Activated T-cell treated with anti-CD3 and anti-CD28 coated beads for 4 hours (primary cell): ENCODE data around the gene KLHL41.

Source experiments
- DNase-seq: peaks from one replicate; pipeline ENCODE4 v3.0.0-alpha.2; 2020

The KLHL41 gene

DNA sequence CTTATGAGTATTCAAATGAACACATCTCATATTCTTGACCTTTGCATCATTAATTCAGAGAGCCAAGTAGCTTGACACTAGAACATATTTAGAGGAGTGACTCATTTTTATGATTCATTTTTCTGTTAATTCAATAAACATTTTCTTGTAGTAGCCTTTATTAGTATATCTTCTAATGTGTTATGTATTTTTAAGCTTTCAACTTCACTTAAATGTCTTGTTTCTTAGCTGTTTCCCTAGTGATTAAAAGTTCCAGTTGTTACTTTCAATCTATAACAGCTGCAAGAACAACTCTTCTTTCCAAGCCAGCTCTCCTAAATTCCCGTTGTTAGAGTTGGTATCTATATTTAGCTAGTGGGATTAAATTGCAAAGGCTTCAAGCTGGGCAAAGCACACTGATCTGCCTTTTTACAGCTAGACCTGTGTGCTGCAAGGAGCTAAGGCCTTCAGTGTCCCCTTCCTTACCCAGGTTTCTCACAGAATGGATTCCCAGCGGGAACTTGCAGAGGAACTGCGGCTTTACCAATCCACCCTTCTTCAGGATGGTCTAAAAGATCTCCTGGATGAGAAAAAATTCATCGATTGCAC is at the start of gene KLHL41:
Gene KLHL41, plus strand, starts transcription at position 405 of the 588 bp plus-strand sequence. Its CDS starts 77 bp downstream, at position 482.
- no peak for DNase-seq

DNA sequence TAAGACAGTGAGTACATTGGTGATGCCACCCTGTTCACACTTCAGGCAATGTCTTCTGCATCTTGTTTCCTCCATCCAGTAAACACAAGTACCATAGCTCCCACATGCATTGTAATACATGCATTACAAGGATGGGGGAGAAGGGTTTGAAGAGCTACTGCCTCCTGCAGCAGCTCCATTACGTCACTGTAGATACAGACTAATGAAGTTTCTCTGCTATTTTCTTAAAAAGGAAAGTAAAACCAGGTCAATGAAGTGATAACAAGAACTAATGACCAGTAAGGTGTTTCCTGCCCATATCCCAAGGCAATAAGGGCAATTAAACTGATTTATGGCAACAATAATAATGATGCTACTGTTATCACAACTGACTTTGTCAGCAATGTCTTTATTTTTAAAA is 48.4 kb upstream of the KLHL41 start:
- no peak for DNase-seq

DNA sequence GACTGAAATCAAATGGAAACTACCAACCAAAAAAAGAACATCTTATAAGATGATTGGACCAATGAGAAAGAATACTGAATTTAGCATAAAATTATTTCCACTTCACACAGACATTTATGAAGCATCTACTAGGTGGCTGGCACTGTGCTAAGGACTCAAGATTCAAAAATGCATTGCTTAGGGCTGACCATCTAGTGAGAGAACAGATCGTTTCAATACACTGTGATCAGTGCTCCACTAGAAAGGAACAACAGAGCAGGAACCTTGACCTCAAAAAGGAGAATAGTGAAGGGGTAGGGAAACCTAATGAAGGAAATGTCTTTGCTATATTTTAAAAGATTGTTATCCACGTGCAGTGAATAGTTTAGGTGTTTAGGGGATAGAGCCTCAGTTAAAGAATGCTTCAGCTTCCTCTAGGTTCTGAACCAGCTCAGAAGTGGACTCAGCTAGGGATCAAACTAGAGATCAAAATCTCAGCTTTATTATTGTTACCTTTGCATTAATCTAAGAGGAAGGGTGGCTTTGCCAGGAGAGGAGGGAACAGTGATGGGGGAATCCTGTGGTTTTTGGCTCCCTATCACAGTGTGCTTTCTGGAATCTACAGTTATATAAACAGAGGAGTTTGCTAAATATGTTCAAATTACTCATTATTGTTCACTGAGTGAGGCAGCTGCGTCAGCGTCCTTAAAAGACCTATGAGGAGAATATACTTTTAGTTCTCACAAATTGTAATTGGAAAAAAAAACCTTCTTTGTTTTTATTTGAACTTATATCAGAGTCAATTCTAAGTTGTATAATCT is 46.4 kb upstream of the KLHL41 start:
- no peak for DNase-seq

DNA sequence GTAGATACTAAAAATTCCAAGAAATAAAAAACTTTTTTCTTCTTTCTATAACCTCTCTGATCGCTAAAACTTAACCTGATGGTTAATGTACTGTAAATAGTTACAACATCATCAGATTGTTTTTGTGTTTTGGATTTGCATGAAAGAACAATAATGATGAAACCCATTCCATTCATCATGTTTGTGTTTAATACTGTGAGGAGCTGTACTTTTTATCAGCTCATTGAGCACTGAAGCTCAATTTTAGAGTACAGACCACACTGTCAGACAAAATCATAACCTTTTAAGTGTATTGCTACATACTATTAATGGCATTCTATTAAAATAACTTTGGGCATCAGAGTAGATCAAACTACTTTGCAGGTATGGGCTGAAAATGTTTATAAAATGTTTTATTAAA is 45.0 kb upstream of the KLHL41 start:
- no peak for DNase-seq

DNA sequence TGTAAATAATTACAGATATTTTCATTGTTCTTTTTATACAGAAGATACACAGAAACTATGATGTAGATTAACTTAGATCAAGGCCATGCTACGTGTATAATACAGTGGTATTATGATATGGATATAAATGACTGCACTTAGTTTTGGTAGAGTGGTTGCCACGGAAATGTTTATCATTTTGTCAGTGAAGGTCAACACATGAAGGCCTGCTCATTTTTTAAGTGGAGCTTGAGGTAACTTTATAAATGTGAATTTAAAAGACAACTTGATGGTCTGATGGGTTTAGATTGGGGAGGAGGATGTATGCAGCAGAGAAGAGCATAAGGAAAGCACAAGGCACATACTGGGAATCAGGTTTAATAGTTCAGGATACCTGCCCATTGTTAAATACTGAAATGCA is 44.6 kb upstream of the KLHL41 start:
- DNase-seq, result no peak

DNA sequence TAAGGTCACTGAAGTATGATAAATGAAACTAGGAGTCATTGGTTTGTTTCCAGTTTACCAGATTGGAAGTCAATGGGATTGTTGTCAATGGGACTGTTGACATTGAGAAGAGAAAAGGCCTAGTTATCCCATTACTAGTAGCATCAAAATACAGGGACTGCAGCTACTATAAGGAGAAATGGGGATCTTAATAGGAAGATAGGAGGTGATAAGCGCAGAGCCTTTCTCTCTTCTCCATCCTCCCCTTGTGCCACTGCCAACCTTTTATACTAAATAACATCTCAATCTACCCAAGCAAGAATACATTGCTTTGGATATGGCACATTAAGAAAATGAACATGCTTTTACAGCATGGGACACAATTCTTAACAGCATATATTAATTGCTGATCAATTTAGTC is 40.7 kb upstream of the KLHL41 start:
- DNase-seq, result no peak

DNA sequence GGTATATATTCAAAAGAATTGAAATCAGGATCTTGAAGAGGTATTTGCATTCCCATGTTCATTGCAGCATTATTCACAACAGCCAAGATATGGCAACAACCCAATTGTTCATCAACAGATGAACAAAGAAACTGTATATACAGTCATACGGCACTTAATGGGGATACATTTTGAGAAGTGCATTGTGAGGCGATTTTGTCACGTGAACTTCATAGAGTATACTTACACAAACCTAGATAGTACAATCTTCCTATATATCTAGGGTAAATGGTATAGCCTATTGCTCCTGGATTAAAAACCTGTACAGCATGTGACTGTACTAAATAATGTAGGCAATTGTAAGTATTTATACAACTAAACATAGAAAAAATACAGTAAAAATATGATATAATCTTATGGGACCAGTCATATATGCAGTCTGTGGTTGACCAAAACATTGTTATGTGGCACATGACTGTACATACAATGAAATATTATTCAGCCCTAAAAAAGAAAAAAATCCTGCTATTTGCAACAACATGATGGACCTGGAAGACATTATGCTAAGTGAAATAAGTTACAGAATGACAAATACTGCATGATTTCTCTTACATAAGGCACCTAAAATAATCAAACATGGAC is 39.4 kb upstream of the KLHL41 start:
- DNase-seq, result no peak

DNA sequence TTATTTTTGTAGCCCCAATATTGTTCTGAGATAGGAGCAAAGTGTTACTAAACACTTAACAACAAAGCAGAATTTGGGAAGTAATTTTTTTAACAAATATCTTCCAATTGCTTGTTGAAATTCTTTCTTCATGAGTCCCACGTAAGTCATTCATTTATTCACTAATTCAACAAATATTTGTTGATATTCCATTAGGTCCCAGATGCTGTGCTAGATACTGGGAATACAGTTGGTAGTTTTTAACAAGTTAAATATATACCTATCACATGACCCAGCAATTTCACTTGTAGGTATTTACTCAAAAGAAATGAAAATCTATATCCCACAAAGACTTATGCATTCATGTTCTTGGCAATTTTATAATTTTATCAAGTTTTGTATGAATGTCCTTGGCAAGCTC is 37.3 kb upstream of the KLHL41 start:
- DNase-seq, result no peak

DNA sequence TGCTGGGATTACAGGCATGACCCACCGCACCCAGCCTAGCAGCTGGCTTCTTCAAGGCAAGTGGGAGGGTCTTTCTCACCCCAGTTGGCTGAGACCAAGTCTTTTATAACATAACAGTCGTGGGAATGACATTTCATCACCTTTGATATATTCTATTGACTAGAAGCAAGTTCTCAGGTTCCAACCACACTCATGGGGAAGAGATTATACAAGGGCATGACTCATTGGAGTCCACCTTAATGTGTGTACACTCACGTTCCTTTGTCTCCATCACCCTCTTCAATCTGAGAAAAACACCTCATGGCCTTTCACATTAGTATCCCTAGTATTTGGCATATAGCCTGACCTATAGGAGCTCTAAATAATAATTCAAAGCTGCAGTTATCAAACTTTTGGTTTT is 33.0 kb upstream of the KLHL41 start:
- no peak for DNase-seq

DNA sequence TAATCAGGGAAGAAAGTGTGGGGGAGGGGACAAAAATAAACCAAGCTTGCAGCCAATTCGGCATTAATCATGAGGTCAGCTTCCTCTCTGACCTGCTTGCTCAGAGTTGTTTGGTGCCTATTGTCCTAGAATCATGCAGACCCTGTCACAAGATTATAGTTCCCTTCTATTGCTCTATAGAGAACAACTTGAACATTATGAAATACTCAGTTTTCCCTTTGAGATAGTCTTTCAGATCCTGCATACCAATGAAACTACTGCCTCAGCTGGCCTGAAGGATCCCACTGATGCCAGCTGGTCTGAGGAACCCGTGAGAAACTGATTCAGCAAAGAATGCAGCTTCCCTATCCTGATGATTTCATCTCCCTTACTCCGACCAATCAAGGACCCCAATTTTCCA is 31.2 kb upstream of the KLHL41 start:
- DNase-seq, result no peak

DNA sequence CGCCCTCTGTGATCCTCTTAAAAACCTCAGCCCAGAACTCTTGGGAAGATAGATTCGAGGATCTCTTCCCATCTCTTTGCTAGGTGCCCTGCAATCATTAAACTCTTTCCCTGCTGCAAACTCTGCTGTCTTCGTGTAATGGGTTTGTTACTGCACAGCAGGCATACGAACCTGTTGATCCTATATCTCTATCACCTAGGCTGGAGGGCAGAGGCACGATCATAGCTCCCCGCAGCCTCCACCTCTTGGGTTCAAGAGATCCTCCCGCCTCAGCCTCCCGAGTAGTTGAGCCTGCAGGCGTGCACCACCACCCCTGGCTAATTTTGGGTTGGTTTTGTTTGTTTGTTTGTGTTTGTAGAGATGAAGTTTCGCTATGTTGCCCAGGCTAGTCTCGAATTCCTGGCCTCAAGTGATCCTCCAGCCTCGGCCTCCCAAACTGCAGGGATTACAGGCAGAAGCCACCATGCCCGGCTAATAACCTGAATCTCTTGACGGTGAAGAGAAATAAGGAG is 30.7 kb upstream of the KLHL41 start:
- no peak for DNase-seq

DNA sequence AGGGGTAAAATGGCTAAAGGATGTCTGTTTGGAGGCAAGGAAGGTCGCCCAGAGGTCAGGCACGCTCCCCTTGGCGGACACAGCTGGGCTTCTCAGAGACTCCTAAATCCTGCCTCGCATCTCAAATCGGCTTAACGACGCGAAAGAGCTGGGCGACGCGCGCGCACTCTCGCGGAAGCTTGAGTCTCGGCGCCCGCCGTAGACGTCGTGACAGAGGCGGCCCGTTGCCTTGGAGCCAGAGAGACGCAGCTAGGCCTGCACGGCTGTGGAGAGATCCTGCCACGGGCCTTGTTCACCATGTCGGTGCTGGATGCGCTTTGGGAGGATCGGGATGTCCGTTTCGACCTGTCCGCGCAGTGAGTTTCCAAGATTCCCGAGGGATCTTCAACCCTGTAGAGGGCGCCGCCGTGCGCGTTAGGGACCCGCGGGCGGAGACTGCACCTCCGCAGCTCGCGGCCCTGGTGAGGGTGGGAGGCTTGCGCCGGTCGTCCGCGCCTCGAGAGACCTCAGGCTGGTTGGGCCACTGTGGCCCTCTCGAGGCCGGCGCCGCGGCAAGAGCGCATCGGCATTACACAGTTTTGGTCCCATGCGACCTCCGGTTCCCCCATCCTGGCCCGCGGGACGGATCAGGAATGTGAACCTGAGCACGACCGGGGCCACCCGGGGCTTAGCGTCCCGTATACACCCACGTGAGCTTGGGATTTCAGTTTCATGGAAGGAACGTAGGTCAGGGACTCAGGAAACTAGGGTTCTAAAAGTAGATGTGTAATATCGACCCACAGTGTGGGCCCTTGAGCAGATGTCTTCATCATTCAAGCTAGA is 30.0 kb upstream of the KLHL41 start, which contains the start of gene BBS5:
Gene BBS5, plus strand, starts transcription at position 238 of the 822 bp plus-strand sequence. Its CDS starts 60 bp downstream, at position 298.
- DNase-seq, result peak; percentile 57

DNA sequence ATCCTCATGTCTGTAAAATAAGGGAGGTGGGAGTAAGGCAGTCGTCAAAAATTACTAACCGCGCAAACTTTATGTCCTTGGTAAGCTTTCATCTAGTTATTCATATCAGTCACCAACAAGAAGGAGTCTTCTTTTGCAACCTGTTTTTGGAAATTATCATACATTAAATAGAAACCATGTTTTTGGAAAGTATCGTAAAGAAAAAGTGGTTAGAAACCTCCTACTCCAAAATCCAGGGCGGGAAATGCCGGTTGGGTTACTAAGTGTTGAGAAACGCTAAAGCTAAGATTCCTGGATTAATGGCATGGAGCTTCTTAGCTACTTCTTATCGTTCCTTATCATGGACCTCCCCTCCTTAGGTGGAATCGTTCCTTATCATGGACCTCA is 29.4 kb upstream of the KLHL41 start:
- no peak for DNase-seq

DNA sequence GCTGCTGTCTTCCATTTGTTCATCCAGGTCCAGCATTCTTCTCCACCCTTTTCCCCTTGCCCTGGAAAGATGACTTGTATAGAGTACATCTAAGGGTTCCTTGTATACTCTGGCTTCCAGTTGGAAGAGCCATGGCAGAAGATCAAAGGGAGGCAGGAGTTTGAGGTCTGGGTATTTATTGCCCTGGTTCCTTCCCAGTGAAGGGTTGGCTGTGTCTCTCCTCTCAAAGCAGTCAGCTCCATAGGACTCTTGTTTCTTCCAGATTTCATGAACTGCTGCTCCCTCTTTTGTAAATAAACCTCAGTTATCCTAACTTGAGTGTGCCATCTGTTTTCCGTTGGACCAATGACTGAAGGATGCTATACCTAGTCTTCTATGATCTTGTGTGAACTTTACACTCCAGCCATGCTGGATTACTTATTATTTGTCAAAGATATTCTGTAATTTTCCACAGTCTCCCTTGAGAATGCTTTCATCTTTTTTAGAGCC is 23.8 kb upstream of the KLHL41 start:
- no peak for DNase-seq

DNA sequence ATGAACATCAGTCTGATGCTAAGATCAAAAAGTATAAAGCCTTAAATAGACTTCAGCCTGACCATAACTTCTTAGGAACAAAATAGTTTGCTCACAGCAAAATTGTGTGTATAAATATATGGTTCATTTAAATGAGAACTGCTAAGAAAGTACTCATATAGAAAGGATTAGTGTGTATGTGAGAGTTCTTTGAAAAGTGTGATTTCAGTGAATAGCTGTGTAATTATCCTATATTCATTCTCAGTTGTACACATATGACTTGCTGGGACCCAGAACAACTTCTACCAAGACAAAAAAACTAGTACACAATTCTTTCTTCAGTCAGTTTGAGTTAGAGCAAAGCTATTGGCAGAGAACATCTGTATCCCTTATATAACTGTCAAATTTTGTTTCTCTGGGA is 23.0 kb upstream of the KLHL41 start:
- no peak for DNase-seq

DNA sequence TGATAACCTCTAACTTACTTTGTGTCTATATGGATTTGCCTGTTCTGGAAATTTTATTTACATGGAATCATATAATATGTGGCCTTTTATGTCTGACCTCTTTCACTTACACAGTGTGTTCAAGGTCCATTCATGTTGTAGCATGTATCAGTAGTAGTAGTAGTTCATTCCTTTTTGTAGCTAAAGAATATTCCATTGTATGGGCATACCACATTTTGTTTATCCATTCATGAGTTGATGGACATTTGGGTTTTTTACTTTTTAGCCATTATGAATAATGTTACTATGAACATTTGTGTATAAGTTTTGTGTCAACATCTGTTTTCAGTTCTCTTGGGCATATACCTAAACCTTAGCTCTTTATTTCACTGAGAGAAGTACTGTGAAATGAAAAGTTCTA is 18.7 kb upstream of the KLHL41 start:
- no peak for DNase-seq

DNA sequence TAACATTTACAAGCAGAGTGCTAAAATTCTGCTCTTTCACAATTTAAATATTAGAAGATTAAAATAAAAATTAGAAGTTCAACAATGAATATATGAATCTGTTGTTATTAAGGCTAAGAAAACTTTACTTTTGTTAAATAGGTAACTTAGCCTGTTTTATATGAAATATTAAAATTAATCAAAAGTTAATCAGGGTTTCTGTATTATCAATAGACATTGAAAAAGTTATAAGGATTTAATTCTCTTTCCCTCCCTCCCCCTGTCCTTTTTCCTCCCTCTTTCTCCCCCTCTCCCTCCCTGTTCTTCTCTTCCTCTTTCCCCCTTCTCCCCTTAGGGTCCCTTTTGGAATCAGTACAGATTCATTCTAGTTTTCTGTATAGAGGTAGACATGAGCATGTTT is 18.1 kb upstream of the KLHL41 start:
- no peak for DNase-seq

DNA sequence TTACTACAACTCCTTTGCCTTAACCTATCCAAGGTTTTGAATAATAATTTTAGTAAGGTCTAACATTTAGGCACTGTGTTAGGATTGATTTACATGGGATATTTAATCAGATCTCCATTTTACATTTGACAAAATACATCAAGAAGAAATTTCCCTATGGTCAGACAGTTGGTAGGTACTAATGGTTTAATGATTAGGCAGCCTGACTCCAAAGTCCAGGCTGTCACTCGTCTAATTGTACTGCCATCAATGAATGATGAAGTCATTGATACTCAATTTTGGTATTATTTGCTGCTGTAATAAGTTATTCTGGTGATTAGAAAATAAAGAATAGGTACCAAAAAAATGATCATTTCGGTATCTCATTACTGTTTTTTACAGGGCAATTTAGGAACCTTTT is 16.1 kb upstream of the KLHL41 start:
- DNase-seq, result no peak

DNA sequence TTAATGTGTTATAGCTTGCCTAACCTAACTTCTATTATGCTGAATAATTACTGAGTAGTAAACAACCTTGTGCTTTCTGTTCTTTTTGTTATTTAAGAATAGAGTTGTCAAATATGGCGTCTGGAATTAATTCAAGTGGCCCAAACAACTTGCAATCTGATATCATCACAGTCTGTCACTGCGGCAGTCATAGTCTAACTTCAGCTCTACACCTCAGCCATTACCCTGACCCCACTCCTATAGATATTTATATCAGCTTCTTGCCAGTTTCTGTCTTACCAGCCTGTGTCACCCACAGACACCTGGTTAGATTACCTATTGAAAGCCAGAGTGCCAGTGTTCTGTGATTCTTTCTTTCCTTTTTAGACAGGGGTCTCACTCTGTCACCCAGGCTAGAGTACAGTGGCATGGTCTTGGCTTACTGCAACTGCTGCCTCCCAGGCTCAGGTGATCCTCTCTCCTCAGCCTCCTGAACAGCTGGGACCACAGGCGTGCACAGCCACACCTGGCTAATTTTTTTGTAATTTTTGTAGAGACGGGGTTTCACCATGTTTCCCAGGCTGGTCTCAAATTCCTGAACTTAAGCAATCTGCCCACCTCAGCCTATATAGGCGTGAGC is 14.1 kb upstream of the KLHL41 start:
- DNase-seq, result no peak

DNA sequence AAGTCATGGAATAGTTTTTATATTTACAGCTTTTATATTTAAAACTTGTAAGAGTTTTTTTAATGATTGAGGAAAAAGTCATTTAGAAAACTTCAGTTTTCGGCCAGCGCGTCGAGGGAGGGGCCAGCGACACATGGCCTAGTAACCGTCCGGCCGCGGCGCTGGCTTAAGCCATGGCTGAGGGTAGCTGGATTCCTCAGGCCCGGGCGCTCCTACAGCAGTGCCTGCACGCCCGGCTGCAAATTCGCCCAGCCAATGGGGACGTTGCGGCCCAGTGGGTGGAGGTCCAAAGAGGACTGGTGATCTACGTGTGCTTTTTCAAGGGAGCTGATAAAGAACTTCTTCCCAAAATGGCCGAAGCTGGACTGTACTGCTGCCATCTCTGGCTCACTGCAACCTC is 4.9 kb upstream of the KLHL41 start:
- no peak for DNase-seq

DNA sequence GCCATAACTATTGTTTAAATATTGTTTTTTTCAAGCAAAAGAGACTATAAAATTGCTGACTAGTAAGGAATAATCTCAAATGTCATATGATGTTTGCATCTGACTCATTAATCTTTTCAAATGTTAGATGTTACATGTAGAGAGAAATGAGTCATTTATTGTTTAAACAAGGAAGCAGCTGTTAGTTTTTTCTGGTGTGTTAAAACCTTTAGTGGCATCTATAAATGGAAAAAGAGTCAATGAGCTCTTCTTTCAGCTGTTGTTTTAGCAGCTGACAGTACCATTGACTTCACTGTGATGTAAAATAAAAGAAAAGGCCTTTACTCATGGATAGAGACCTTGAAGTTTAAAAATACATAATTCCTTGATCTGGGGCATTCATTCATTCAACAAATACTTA is 1.8 kb upstream of the KLHL41 start:
- no peak for DNase-seq

DNA sequence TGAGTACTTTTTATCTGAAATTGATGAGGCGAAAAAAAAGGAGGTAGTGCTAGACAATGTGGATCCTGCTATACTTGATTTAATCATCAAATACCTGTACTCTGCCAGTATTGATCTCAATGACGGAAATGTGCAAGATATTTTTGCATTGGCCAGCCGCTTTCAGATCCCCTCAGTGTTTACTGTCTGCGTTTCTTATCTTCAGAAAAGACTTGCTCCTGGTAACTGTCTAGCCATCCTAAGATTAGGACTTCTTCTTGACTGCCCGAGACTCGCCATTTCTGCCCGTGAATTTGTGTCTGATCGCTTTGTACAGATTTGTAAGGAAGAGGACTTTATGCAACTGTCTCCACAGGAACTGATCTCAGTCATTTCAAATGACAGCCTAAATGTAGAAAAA is 453 bp downstream of the KLHL41 start:
- no peak for DNase-seq

DNA sequence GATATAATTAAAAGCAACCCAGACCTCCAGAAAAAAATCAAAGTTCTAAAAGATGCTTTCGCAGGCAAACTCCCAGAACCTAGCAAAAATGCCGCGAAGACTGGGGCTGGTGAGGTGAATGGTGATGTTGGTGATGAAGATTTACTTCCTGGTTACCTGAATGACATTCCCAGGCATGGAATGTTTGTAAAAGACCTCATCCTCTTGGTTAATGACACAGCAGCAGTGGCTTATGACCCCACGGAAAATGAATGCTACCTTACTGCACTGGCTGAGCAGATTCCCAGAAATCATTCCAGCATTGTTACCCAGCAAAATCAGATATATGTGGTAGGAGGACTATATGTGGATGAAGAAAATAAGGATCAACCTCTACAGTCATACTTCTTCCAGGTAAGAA is 994 bp downstream of the KLHL41 start:
- no peak for DNase-seq
